HG03103 (cell line): ENCODE results near the gene ITFG2.
"Not testable (repeated sequence)": the region's sequence is repeated elsewhere in the genome, so short reads cannot be mapped to it uniquely, and the experiment has no call there.

ENCODE experiments used
- ATAC-seq: cut with Tn5 transposase; IDR thresholded peaks from one replicate; pipeline ENCODE4 v1.9.1; 2021; ENCODE audit warnings: low read depth; ENCODE audit not compliant: unreplicated experiment

The ITFG2 gene

GRCh38 chr12:2858334-2858733 lies 45.9 kb downstream of the ITFG2 start:
- ATAC-seq: no peak

DNA sequence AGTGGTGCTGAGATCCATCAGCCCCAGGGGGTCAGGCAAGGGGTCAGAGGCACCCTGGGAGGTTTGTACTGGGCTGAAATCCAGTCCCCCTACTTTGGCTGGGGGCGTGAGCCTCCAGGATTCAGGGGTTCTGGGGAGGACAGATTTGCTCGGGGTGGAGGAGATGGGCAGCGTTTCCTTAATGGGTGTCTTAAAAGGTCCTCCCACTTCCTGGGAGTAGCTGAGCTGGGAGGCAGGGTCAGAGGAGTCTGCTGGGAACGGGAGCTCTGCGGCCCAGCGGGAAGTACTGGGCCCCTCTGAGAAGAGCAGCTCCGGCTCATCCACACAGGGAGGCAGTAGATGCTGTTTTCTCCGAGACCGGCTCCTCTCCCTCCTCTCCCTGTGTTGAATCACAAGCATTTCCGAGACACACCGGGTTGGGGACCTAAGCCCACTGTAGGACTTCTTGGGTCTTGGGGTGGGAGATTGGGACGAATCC lies 46.5 kb downstream of the ITFG2 start:
- ATAC-seq: no peak

- no peak for ATAC-seq
Measured at GRCh38 chr12:2860170-2860569, 47.7 kb downstream of the ITFG2 start.

DNA sequence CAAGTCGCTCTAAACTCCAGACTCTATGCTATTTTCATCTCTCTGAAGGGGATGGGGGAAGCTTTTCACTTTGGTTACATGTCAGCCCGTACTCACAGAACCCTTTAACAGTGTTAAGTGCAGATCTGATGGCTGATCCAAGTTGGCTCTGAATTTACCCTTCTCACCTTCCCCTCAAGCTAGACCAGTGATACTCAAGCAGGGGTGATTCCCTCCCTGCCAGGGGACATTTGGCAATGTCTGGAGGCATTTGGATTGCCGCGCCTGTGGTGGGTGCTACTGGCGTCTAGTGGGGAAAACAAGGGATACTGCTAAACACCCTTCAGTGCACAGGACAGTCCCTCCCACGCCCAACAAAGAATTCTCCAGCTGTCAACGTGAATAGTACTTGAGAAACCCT lies 50.4 kb downstream of the ITFG2 start:
- ATAC-seq: no peak

GRCh38 chr12:2863402-2863801 lies 50.9 kb downstream of the ITFG2 start:
- ATAC-seq: not testable (repeated sequence)

DNA sequence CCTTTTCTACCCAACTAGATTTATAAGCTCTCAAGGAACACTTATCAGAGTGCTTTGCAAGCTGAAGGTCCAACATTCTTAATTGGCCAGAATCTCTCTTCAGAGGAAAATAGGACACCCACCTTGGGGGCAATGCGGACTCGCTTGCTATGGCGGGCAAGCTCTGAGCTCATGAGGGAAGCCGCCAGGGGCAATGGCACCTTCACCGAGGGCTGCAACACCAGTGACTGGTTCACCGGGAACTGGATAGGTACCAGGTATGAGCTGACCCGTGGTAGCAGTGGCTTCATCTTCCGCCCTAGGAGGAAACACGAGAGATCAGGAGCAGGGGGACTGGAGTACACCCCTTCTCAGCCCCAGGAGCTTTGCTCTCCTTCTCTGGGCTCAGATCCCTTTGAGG lies 51.7 kb downstream of the ITFG2 start:
- ATAC-seq: no peak

- not testable (repeated sequence) for ATAC-seq
Measured at GRCh38 chr12:2868986-2869632, 56.6 kb downstream of the ITFG2 start.
